T follicular helper cell (primary cell): ENCODE measurements around the gene AFF4.

ENCODE experiments used
- DNase-seq: peaks from one replicate; pipeline ENCODE4 v3.0.0-alpha.2; 2020; ENCODE audit warnings: low read depth

AFF4 gene

GRCh38 chr5:132827943-132828673 is 135.3 kb downstream of the AFF4 start:
- DNase-seq = no peak

- DNase-seq = no peak
These were observed 136.9 kb downstream of the AFF4 start for GRCh38 chr5:132826424-132827082.

- DNase-seq = no peak
These were observed 137.5 kb downstream of the AFF4 start for GRCh38 chr5:132825834-132826391.
